ENCODE results near the gene TFPI.
A peak's percentile ranks its signal among the peaks of the same experiment; 100 is the strongest.

The TFPI gene

DNA sequence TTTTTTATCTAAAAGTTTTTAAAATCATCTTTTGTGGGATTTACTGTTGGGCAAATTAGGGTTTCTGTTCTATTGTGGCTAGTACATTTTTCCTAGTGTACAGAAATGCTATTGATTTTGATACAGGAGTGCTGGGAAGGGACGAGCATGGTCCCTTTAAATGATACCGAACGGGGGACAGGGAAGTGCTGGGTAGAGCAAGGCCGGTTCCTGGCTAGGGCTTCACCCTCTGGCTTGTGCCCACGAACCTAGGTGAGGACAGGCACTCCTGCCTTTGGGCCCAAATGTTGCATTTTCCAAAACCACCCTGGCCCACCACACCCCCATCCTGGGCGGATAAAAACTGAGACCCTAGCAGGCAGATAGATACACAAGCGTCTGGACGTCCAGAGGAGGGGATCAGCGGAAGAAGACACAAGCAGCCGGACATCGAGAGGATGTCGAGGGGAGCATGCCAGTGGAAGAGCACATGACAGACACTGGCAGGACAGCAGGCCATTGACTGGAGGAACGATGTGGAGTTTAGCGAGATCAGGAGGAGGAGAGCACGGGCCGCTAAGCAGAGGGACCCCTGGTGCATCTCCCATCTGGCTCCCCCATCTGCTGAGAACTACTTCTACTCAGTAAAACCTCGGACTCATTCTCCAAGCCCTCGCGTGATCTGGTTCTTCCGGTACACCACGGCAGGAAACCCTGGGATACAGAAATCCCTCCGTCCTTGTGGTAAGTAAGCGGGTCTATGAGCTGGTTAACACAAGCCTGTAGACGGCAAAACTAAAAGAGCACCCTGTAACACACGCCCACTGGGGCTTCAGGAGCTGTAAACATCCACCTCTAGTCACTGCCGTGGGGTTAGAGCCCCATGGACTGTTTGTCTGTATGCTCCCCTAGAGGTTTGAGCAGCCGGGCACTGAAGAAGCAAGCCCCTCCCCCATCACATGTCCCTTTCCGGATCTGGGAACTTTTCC lies 92.7 kb downstream of the TFPI start:
- no peak overlapping the region for H3K4me3 ChIP-seq
- no peak for TF ChIP-seq FOXP2 (optimal IDR thresholded peaks at IDR 0.05; ENCODE audit: control extremely low read depth, extremely low read length, insufficient read depth)
- no peak for TF ChIP-seq POLR2AphosphoS5 (IDR thresholded peaks at IDR 0.05; ENCODE audit: borderline replicate concordance, low read depth, low read length)
- TF ChIP-seq EZH2 (IDR thresholded peaks at IDR 0.05), result no peak
- no peaks in the 10 kb centered on the region for H3K9me3 ChIP-seq (ENCODE audit: low read depth, low read length)
- H3K9ac ChIP-seq (ENCODE audit: insufficient read length), result no peak overlapping the region
- DNase-seq (ENCODE audit: low read depth, low spot score), result no peak
- H3K27ac ChIP-seq, result no peak overlapping the region
- H3K36me3 ChIP-seq (ENCODE audit: insufficient read depth, low read length), result no peaks in the 10 kb centered on the region

DNA sequence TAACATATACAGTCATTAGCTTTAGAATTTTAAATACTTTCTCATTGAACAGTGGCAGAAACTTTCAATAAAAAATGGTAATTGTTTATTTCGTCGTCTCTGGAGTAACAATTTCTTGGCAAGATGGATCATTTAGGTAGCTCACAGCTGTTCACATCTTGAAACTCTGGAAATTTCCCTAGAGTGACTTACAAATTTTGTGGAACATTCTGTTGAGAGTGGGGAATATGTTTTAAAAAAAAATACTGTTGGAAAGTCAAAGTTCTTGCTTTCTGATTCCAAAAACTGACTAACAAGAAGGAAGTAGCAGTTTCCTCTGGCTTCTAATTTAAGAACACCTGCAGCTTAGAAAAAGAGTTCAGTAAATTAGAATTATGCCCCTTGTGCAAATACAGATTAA lies 95.0 kb downstream of the TFPI start:
- TF ChIP-seq POLR2AphosphoS5 (IDR thresholded peaks at IDR 0.05; ENCODE audit: borderline replicate concordance, low read depth, low read length) (no peak), FOXP2 (optimal IDR thresholded peaks at IDR 0.05; ENCODE audit: control extremely low read depth, extremely low read length, insufficient read depth) (no peak), EZH2 (IDR thresholded peaks at IDR 0.05) (no peak)
- H3K36me3 ChIP-seq (ENCODE audit: insufficient read depth, low read length), result no peaks in the 10 kb centered on the region
- no peak overlapping the region for H3K27ac ChIP-seq
- no peak overlapping the region for H3K4me3 ChIP-seq
- H3K9ac ChIP-seq (ENCODE audit: insufficient read length), result no peak overlapping the region
- no peak for DNase-seq (ENCODE audit: low read depth, low spot score)
- no peaks in the 10 kb centered on the region for H3K9me3 ChIP-seq (ENCODE audit: low read depth, low read length)

DNA sequence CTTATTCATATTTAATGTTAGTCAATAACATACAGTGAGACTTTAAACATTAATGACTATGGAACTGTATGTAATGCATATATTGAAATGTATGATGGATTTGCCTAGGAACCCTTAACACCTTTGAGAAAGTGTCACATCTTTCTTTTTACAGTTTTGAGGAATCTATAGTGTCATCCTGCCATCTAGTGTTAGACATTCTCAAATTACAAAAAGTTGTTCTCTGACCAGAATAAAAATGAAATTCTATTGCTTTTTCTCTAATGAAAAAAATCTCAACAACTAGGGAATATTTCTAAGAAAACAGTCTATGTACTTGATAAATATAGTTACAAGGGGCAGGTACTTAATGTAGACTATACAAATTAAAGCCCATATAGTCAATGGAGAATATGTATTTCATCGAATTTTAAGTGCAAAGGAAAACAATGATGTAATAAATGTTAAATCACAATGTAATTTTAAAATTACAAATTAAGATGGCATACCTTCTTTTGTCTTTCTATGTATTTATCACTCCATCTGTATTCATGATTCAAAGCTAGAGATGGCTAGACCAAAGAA lies 101.1 kb downstream of the TFPI start:
- Histone ChIP-seq H3K27ac (no peak overlapping the region), H3K36me3 (ENCODE audit: insufficient read depth, low read length) (no peaks in the 10 kb centered on the region), H3K9ac (ENCODE audit: insufficient read length) (no peak overlapping the region), H3K4me3 (no peak overlapping the region), H3K9me3 (ENCODE audit: low read depth, low read length) (no peaks in the 10 kb centered on the region)
- no peak for TF ChIP-seq FOXP2 (optimal IDR thresholded peaks at IDR 0.05; ENCODE audit: control extremely low read depth, extremely low read length, insufficient read depth)
- DNase-seq (ENCODE audit: low read depth, low spot score), result no peak

DNA sequence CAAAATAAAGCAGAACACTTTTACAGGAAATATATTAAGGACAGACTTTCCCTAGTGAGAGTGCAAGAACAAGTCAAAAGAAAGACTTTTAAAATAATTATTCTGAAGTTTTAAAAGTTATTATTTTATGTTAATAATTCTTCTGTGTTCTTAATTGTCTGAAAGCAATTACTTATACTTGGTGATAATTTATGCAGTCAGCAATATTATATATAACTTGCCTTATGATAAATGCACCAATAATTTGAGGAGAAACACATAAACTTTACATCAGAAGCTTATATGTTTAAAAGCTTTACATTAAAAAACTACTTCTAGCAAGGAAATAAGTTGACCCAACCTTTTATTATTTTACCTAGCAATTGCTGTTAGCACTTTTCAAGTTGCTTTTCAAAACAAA lies 102.7 kb downstream of the TFPI start:
- Histone ChIP-seq H3K36me3 (ENCODE audit: insufficient read depth, low read length) (no peaks in the 10 kb centered on the region), H3K9me3 (ENCODE audit: low read depth, low read length) (no peaks in the 10 kb centered on the region), H3K9ac (ENCODE audit: insufficient read length) (no peak overlapping the region), H3K4me3 (no peak overlapping the region), H3K27ac (no peak overlapping the region)
- no peak for DNase-seq (ENCODE audit: low read depth, low spot score)
- no peak for TF ChIP-seq FOXP2 (optimal IDR thresholded peaks at IDR 0.05; ENCODE audit: control extremely low read depth, extremely low read length, insufficient read depth)
- no peak for TF ChIP-seq EZH2 (IDR thresholded peaks at IDR 0.05)
- no peak for TF ChIP-seq POLR2AphosphoS5 (IDR thresholded peaks at IDR 0.05; ENCODE audit: borderline replicate concordance, low read depth, low read length)

DNA sequence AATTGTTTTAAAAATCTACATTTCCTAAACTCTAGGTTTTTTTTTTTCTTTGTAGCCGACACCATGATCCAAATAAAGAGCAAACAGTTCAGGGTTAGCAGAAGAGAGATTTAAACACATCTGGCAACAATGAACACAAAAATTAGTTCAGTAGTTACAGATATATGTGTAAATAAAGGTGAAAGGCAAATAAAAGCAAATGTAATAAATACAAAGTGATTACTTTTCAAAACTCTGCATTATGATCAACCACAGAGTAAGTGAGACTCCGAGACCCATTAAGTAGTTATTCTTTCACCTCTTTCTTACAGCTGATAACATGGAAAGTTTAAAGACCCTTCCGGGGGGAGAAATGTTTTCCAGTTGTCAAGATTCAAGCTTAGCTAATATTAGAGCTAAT lies 106.9 kb downstream of the TFPI start:
- TF ChIP-seq POLR2AphosphoS5 (IDR thresholded peaks at IDR 0.05; ENCODE audit: borderline replicate concordance, low read depth, low read length) (no peak), EZH2 (IDR thresholded peaks at IDR 0.05) (no peak), FOXP2 (optimal IDR thresholded peaks at IDR 0.05; ENCODE audit: control extremely low read depth, extremely low read length, insufficient read depth) (no peak)
- Histone ChIP-seq H3K9ac (ENCODE audit: insufficient read length) (peak overlapping the region; percentile 72), H3K36me3 (ENCODE audit: insufficient read depth, low read length) (no peaks in the 10 kb centered on the region), H3K27ac (peak overlapping the region; percentile 81; the same call in 1 of the 2 replicates), H3K4me3 (peak overlapping the region; percentile 77), H3K9me3 (ENCODE audit: low read depth, low read length) (no peaks in the 10 kb centered on the region)
- no peak for DNase-seq (ENCODE audit: low read depth, low spot score)

DNA sequence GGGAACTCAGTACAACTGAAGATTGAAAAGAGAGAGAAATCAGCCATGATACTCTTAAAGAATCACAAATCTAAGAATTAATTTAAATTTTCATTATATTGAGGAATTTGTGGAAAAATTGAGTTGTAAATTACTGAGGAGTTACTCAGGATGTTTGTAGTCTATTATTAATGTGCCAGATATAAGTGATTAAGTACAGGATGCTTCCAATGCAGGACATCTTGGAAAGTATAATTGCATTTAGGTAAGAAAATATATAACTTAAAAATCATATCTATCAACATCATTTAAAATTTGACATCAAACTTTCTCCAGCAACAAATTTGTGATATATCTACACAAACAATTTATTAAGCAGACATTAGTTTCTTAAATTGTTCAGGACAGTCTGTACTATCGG lies 107.5 kb downstream of the TFPI start:
- H3K9ac ChIP-seq (ENCODE audit: insufficient read length), result peak overlapping the region; percentile 72
- H3K36me3 ChIP-seq (ENCODE audit: insufficient read depth, low read length), result no peaks in the 10 kb centered on the region
- no peak for DNase-seq (ENCODE audit: low read depth, low spot score)
- H3K27ac ChIP-seq, result no peak overlapping the region
- no peaks in the 10 kb centered on the region for H3K9me3 ChIP-seq (ENCODE audit: low read depth, low read length)
- TF ChIP-seq POLR2AphosphoS5 (IDR thresholded peaks at IDR 0.05; ENCODE audit: borderline replicate concordance, low read depth, low read length), result no peak
- no peak for TF ChIP-seq EZH2 (IDR thresholded peaks at IDR 0.05)
- no peak for TF ChIP-seq FOXP2 (optimal IDR thresholded peaks at IDR 0.05; ENCODE audit: control extremely low read depth, extremely low read length, insufficient read depth)
- H3K4me3 ChIP-seq, result peak overlapping the region; percentile 77

DNA sequence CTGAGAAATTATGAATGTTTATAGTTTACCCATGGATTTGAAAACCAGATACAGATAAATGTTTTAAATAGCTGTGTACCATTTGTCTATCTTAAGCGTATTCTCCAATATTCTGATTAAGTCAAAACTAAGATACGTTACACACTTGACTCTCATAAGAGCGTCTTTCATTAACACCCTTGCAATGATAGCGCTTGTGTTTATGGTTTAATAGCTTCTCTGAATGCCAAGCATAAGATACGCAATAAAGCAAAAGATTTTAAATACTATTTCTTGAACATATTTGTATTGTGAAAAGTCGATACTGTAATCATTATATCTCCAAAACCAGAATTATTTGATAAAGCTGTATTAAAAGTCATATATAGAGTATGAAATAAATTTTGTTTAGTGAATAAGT lies 109.2 kb downstream of the TFPI start:
- H3K36me3 ChIP-seq (ENCODE audit: insufficient read depth, low read length), result no peaks in the 10 kb centered on the region
- DNase-seq (ENCODE audit: low read depth, low spot score), result no peak
- no peak overlapping the region for H3K9ac ChIP-seq (ENCODE audit: insufficient read length)
- no peak overlapping the region for H3K27ac ChIP-seq
- TF ChIP-seq FOXP2 (optimal IDR thresholded peaks at IDR 0.05; ENCODE audit: control extremely low read depth, extremely low read length, insufficient read depth), result no peak
- no peak for TF ChIP-seq EZH2 (IDR thresholded peaks at IDR 0.05)
- no peak for TF ChIP-seq POLR2AphosphoS5 (IDR thresholded peaks at IDR 0.05; ENCODE audit: borderline replicate concordance, low read depth, low read length)
- no peaks in the 10 kb centered on the region for H3K9me3 ChIP-seq (ENCODE audit: low read depth, low read length)
- no peak overlapping the region for H3K4me3 ChIP-seq

DNA sequence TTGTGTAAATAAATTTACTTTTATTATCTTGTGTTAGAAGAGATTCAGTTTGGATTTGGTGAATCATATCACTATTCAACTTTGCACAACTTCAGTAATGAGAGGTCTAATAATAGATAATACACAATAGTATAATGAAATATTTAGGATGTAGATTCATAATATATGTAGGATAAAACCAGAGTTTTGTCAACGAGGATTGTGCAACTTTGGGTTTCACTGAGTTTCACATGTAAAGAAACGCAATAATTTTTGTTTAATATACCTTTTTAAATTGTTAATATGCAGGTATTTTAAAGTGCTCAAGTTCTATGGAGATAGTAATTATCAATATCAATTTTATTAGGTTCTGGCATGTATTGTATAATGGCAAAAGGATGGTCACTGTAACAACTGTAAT lies 111.5 kb downstream of the TFPI start:
- DNase-seq (ENCODE audit: low read depth, low spot score), result no peak
- Histone ChIP-seq H3K27ac (no peak overlapping the region), H3K9me3 (ENCODE audit: low read depth, low read length) (no peaks in the 10 kb centered on the region), H3K9ac (ENCODE audit: insufficient read length) (no peak overlapping the region), H3K4me3 (no peak overlapping the region), H3K36me3 (ENCODE audit: insufficient read depth, low read length) (no peaks in the 10 kb centered on the region)
- no peak for TF ChIP-seq EZH2 (IDR thresholded peaks at IDR 0.05)
